CD4-positive, alpha-beta T cell treated with Interleukin-12 subunit alpha and Interleukin-12 subunit beta, for 1 hour (primary cell): Measurements from ENCODE around the gene CTDP1.
"Not testable (repeated sequence)": the region's sequence is repeated elsewhere in the genome, so short reads cannot be mapped to it uniquely, and the experiment has no call there.

Source experiments
- DNase-seq: peaks from one replicate; pipeline ENCODE4 v3.0.0-alpha.2; 2020

The CTDP1 gene

GRCh38 chr18:79682894-79683625 is 3.5 kb downstream of the CTDP1 start:
- DNase-seq: no peak

- no peak for DNase-seq
These were observed 4.2 kb downstream of the CTDP1 start for GRCh38 chr18:79683626-79684282.

GRCh38 chr18:79684283-79684631 is 4.7 kb downstream of the CTDP1 start:
- DNase-seq: peak; percentile 32

- no peak for DNase-seq
These were observed 5.2 kb downstream of the CTDP1 start for GRCh38 chr18:79684787-79685186.

- no peak for DNase-seq
These were observed 5.7 kb downstream of the CTDP1 start for GRCh38 chr18:79685281-79685680.

- DNase-seq: no peak
These were observed 6.4 kb downstream of the CTDP1 start for GRCh38 chr18:79685971-79686370.

GRCh38 chr18:79687806-79688205 is 8.2 kb downstream of the CTDP1 start:
- no peak for DNase-seq

GRCh38 chr18:79690071-79690470 is 10.5 kb downstream of the CTDP1 start:
- no peak for DNase-seq

GRCh38 chr18:79690586-79691482 is 11.2 kb downstream of the CTDP1 start:
- no peak for DNase-seq

GRCh38 chr18:79692056-79692455 is 12.5 kb downstream of the CTDP1 start:
- no peak for DNase-seq

GRCh38 chr18:79692886-79693285 is 13.3 kb downstream of the CTDP1 start:
- DNase-seq: no peak

GRCh38 chr18:79693561-79694205 is 14.1 kb downstream of the CTDP1 start:
- no peak for DNase-seq

GRCh38 chr18:79694206-79694894 is 14.7 kb downstream of the CTDP1 start:
- not testable (repeated sequence) for DNase-seq

- no peak for DNase-seq
These were observed 15.3 kb downstream of the CTDP1 start for GRCh38 chr18:79694895-79695213.

- no peak for DNase-seq
These were observed 15.7 kb downstream of the CTDP1 start for GRCh38 chr18:79695269-79695668.

- DNase-seq: no peak
These were observed 16.6 kb downstream of the CTDP1 start for GRCh38 chr18:79695856-79696850.

- DNase-seq: no peak
These were observed 17.6 kb downstream of the CTDP1 start for GRCh38 chr18:79697178-79697577.

GRCh38 chr18:79697976-79698375 is 18.4 kb downstream of the CTDP1 start:
- no peak for DNase-seq

GRCh38 chr18:79698668-79699335 is 19.2 kb downstream of the CTDP1 start:
- DNase-seq: no peak

GRCh38 chr18:79699653-79700052 is 20.1 kb downstream of the CTDP1 start:
- no peak for DNase-seq

- no peak for DNase-seq
These were observed 23.3 kb downstream of the CTDP1 start for GRCh38 chr18:79702906-79703305.
